Parathyroid adenoma (tissue), 2 donors: ENCODE measurements around the gene DGCR8.

Source experiments
- H2AFZ ChIP-seq: fragments of 300-600 bp; sonication (generic); one replicate; pipeline ENCODE4 v1.7.0; 2017; ENCODE audit warnings: antibody characterized with exemption, mild to moderate bottlenecking
- H3K27ac ChIP-seq: fragments of 300-600 bp; sonication (generic); one replicate; pipeline ENCODE4 v1.7.0; 2017
- H3K27me3 ChIP-seq: fragments of 300-600 bp; sonication (generic); one replicate; pipeline ENCODE4 v1.7.0; 2017; ENCODE audit warnings: low read length; ENCODE audit not compliant: control insufficient read depth, insufficient read depth
- H3K36me3 ChIP-seq: fragments of 300-600 bp; sonication (generic); one replicate; pipeline ENCODE4 v1.7.0; 2017; ENCODE audit warnings: low read length; ENCODE audit not compliant: control insufficient read depth, insufficient read depth
- H3K4me1 ChIP-seq: fragments of 300-600 bp; sonication (generic); one replicate; pipeline ENCODE4 v1.7.0; 2017; ENCODE audit warnings: control low read depth
- H3K4me2 ChIP-seq: fragments of 300-600 bp; sonication (generic); one replicate; pipeline ENCODE4 v1.7.0; 2017; ENCODE audit warnings: low read length
- H3K4me3 ChIP-seq: fragments of 300-600 bp; sonication (generic); one replicate; pipeline ENCODE4 v1.7.0; 2017; ENCODE audit warnings: low read depth, low read length
- H3K79me2 ChIP-seq: fragments of 300-600 bp; sonication (generic); one replicate; pipeline ENCODE4 v1.7.0; 2017; ENCODE audit warnings: control low read depth
- H3K9ac ChIP-seq: fragments of 300-600 bp; sonication (generic); one replicate; pipeline ENCODE4 v1.7.0; 2017; ENCODE audit warnings: mild to moderate bottlenecking
- H3K9me3 ChIP-seq: fragments of 300-600 bp; sonication (generic); one replicate; pipeline ENCODE4 v1.7.0; 2017; ENCODE audit warnings: low read length; ENCODE audit not compliant: control insufficient read depth
- TF ChIP-seq, protein P1 (sequence below): fragments of 300-600 bp; sonication (generic); IDR thresholded peaks from one replicate; pipeline ENCODE4 v1.7.0; 2017; ENCODE audit warnings: antibody characterized with exemption, mild to moderate bottlenecking
- donor health status: primary hyperparathyroidism.

DGCR8 gene

DNA sequence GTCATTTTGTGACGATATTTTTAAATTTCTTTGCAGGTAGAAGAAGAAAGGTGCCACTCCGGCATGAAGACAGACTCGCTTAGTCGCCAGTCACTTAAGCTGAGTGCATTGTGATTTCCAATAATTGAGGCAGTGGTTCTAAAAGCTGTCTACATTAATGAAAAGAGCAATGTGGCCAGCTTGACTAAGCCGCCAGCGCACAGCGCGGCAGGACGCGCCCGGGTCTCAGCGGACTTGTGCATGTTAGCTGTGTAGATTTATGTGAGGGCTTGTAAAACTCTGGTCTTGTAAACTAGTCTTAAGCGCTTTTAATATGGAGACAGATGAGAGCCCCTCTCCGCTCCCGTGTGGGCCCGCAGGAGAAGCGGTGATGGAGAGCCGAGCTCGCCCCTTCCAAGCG is 5.6 kb downstream of the DGCR8 start:
- H3K4me2 ChIP-seq: no peak overlapping the region
- peaks cover 34% of the 10 kb centered on the region for H3K79me2 ChIP-seq
- no peak overlapping the region for H2AFZ ChIP-seq
- no peaks in the 10 kb centered on the region for H3K36me3 ChIP-seq
- H3K4me3 ChIP-seq: no peak overlapping the region
- H3K4me1 ChIP-seq: peaks cover 3% of the 10 kb centered on the region
- TF ChIP-seq, protein P1, sequence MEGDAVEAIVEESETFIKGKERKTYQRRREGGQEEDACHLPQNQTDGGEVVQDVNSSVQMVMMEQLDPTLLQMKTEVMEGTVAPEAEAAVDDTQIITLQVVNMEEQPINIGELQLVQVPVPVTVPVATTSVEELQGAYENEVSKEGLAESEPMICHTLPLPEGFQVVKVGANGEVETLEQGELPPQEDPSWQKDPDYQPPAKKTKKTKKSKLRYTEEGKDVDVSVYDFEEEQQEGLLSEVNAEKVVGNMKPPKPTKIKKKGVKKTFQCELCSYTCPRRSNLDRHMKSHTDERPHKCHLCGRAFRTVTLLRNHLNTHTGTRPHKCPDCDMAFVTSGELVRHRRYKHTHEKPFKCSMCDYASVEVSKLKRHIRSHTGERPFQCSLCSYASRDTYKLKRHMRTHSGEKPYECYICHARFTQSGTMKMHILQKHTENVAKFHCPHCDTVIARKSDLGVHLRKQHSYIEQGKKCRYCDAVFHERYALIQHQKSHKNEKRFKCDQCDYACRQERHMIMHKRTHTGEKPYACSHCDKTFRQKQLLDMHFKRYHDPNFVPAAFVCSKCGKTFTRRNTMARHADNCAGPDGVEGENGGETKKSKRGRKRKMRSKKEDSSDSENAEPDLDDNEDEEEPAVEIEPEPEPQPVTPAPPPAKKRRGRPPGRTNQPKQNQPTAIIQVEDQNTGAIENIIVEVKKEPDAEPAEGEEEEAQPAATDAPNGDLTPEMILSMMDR: no peak
- no peak overlapping the region for H3K27ac ChIP-seq
- no peaks in the 10 kb centered on the region for H3K9me3 ChIP-seq
- no peaks in the 10 kb centered on the region for H3K27me3 ChIP-seq
- no peak overlapping the region for H3K9ac ChIP-seq

DNA sequence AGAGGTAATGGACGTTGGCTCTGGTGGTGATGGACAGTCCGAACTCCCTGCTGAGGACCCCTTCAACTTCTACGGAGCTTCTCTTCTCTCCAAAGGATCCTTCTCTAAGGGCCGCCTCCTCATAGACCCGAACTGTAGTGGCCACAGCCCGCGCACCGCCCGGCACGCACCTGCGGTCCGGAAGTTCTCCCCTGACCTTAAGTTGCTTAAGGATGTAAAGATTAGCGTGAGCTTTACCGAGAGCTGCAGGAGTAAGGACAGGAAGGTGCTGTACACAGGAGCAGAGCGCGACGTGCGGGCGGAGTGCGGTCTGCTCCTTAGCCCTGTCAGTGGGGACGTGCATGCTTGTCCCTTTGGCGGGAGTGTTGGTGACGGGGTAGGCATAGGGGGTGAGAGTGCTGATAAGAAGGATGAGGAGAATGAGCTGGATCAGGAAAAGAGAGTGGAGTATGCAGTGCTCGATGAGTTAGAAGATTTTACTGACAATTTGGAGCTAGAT is 6.1 kb downstream of the DGCR8 start:
- Histone ChIP-seq H3K36me3 (no peaks in the 10 kb centered on the region), H3K27ac (no peak overlapping the region), H3K9ac (no peak overlapping the region), H3K4me3 (no peak overlapping the region), H3K27me3 (no peaks in the 10 kb centered on the region), H3K9me3 (no peaks in the 10 kb centered on the region), H3K4me1 (no peaks in the 10 kb centered on the region), H3K79me2 (peaks cover 34% of the 10 kb centered on the region), H2AFZ (no peak overlapping the region), H3K4me2 (no peak overlapping the region)
- TF ChIP-seq, protein P1: no peak

DNA sequence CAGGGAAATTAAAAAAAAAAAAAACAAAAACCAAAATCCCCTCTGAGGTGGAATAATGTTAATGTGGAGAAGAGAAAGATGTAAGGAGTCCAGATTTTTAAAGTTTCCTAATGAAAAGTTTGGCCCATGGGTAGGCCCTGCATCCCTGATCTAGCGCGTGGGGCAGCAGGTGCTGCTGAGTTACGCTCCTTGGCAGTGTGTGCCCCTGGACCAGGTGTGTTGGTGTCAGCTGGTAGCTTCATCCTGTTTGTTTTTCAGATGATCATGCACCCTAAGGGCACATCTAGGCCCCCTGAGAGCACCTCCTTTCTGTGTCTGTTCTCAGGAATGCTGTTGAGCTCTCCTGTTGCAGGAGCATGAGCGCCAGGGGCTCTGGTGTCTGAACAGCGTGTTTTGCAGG is 6.7 kb downstream of the DGCR8 start:
- Histone ChIP-seq H2AFZ (no peak overlapping the region), H3K27me3 (no peaks in the 10 kb centered on the region), H3K9ac (no peak overlapping the region), H3K27ac (no peak overlapping the region), H3K79me2 (peaks cover 29% of the 10 kb centered on the region), H3K9me3 (no peaks in the 10 kb centered on the region), H3K4me1 (no peaks in the 10 kb centered on the region), H3K4me2 (no peak overlapping the region), H3K4me3 (no peak overlapping the region), H3K36me3 (no peaks in the 10 kb centered on the region)
- TF ChIP-seq, protein P1: no peak

DNA sequence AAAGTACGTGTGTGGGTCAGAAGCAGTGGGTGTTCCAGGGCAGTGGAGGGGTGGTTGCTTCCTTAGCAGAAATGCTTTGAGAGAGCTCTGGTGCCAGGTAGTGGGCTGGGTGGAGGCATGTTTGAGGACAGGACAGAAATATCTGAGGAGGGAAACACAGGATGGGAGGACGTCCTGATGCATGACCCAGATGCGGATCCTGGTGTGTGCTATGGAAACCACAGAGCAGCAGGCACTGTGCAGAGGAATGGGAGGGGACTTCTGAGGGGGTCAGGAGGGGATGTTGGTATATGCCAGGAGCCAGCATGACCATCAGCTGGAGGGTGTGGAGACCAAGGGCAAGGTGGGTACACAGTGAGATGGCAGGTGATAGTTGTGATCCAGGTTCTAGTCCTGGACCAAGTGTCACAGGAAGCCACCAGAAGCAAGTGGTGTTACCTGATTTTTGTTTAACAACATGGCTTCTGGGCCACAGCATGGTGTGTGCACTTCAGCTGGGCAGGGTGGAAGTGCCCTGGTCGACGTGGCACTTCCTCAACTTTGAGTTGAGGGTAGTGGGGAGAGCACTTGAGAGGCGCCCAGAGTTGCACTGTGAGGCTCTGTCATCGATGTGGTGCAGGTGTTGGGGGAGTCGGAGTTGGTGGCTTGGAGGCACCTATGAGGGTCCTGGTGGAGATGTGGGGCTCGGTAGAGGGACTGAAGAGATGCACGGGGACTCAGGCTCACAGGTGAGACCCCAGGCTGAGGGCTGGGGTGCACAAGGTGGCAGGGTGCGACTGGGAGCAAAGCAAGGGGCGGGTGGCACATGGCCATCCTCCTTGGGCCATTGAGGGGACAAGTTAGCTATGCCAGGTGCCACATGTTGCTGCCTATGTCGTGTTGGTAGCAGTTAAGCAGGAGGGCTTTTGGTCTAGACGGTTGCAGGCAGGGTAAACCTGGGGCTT is 7.5 kb downstream of the DGCR8 start:
- no peak overlapping the region for H3K4me3 ChIP-seq
- no peaks in the 10 kb centered on the region for H3K36me3 ChIP-seq
- no peaks in the 10 kb centered on the region for H3K9me3 ChIP-seq
- no peak overlapping the region for H3K9ac ChIP-seq
- no peak overlapping the region for H2AFZ ChIP-seq
- TF ChIP-seq, protein P1: no peak
- H3K27me3 ChIP-seq: no peaks in the 10 kb centered on the region
- H3K4me1 ChIP-seq: no peaks in the 10 kb centered on the region
- H3K79me2 ChIP-seq: peaks cover 26% of the 10 kb centered on the region
- no peak overlapping the region for H3K27ac ChIP-seq
- no peak overlapping the region for H3K4me2 ChIP-seq

DNA sequence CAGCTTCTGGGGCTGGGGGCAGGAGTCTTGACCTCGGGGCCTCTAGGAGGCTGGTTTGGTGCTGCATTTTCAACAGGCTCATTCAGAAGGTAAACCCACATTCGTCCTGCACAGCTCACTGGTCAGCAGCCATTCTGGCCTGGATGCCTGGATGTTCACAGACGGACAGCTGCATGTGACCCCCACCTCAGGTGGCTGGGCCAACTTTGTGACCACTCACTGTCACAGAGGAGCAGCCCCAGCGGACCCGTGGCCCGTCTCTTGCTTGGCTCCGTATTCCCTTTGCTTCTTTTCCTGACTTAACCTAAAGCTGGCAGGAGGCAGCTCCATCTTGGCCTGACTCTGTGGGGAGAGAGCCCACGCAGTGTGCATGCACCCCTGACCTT is 8.2 kb downstream of the DGCR8 start:
- Histone ChIP-seq H3K4me2 (no peak overlapping the region), H3K4me3 (no peak overlapping the region), H3K9ac (no peak overlapping the region), H3K4me1 (no peaks in the 10 kb centered on the region), H3K27me3 (no peaks in the 10 kb centered on the region), H3K79me2 (peaks cover 20% of the 10 kb centered on the region), H3K27ac (no peak overlapping the region), H3K9me3 (no peaks in the 10 kb centered on the region), H3K36me3 (no peaks in the 10 kb centered on the region), H2AFZ (no peak overlapping the region)
- TF ChIP-seq, protein P1: no peak
